GM21367 (cell line): Measurements from ENCODE around the gene HEG1.

ENCODE experiments used
- ATAC-seq: cut with Tn5 transposase; IDR thresholded peaks from one replicate; pipeline ENCODE4 v1.9.1; 2021; ENCODE audit not compliant: unreplicated experiment

HEG1 gene

GRCh38 chr3:125072749-125073389 is 17.1 kb upstream of the HEG1 start:
- ATAC-seq, result no peak

GRCh38 chr3:125072301-125072700 is 16.5 kb upstream of the HEG1 start:
- no peak for ATAC-seq

GRCh38 chr3:125069968-125070745 is 14.4 kb upstream of the HEG1 start:
- no peak for ATAC-seq

GRCh38 chr3:125069452-125069851 is 13.7 kb upstream of the HEG1 start:
- ATAC-seq, result no peak

- ATAC-seq, result no peak
Observed at GRCh38 chr3:125068265-125068664, 12.5 kb upstream of the HEG1 start.

- no peak for ATAC-seq
Observed at GRCh38 chr3:125067225-125067624, 11.4 kb upstream of the HEG1 start.

GRCh38 chr3:125062904-125063618 is 7.3 kb upstream of the HEG1 start:
- no peak for ATAC-seq

GRCh38 chr3:125061646-125062045 is 5.8 kb upstream of the HEG1 start:
- ATAC-seq, result no peak

GRCh38 chr3:125061170-125061569 is 5.4 kb upstream of the HEG1 start:
- no peak for ATAC-seq

GRCh38 chr3:125059488-125060245 is 3.9 kb upstream of the HEG1 start:
- ATAC-seq, result no peak

- no peak for ATAC-seq
Observed at GRCh38 chr3:125058959-125059358, 3.2 kb upstream of the HEG1 start.

- no peak for ATAC-seq
Observed at GRCh38 chr3:125058529-125058928, 2.7 kb upstream of the HEG1 start.

GRCh38 chr3:125057186-125057850 is 1.5 kb upstream of the HEG1 start:
- ATAC-seq, result no peak

- peak; percentile 17 for ATAC-seq
Observed at GRCh38 chr3:125055331-125055912, 375 bp downstream of the HEG1 start.

GRCh38 chr3:125054449-125055329 is 1.1 kb downstream of the HEG1 start:
- no peak for ATAC-seq

- ATAC-seq, result no peak
Observed at GRCh38 chr3:125054062-125054448, 1.7 kb downstream of the HEG1 start.

- no peak for ATAC-seq
Observed at GRCh38 chr3:125053304-125053699, 2.5 kb downstream of the HEG1 start.

- ATAC-seq, result no peak
Observed at GRCh38 chr3:125052624-125053303, 3.0 kb downstream of the HEG1 start.
